Tibial artery (tissue), 4 donors: ENCODE results near the gene SCLY.
A peak's percentile ranks its signal among the peaks of the same experiment; 100 is the strongest.

Source experiments
- DNase-seq, 2 donors: peaks; one replicate each; pipeline ENCODE4 v3.0.0-alpha.2; 2019
- H3K27ac ChIP-seq, 2 donors: fragments of 200-600 bp; sonication (generic) in 1 of 2; 1 replicate in 1 of 2; 2 replicates in 1 of 2; pipeline ENCODE4 v1.5.1; 2018 to 2019; ENCODE audit warnings: mild to moderate bottlenecking in 1 of 2
- H3K27me3 ChIP-seq, 2 donors: fragments of 200-600 bp; sonication (generic) in 1 of 2; one replicate each; pipeline versions ENCODE4 v1.5.1 to v1.6.0; 2016 to 2019
- H3K36me3 ChIP-seq, 3 donors: fragments of 200-600 bp; sonication (generic) in 2 of 3; one replicate each; pipeline ENCODE4 v1.5.1; 2016 to 2019; ENCODE audit warnings: mild to moderate bottlenecking in 2 of 3
- H3K4me1 ChIP-seq, 4 donors: fragments of 200-600 bp; sonication (generic) in 2 of 4; 1 replicate in 3 of 4; 2 replicates in 1 of 4; pipeline ENCODE4 v1.5.1; 2016 to 2019
- H3K4me3 ChIP-seq, 2 donors: fragments of 200-600 bp; sonication (generic) in 1 of 2; 1 replicate in 1 of 2; 2 replicates in 1 of 2; pipeline ENCODE4 v1.5.1; 2018 to 2019; ENCODE audit warnings: mild to moderate bottlenecking in 2 of 2
- H3K9me3 ChIP-seq, 3 donors: fragments of 200-600 bp; sonication (generic) in 1 of 3; one replicate each; pipeline ENCODE4 v1.5.1; 2016 to 2019
- CTCF ChIP-seq, 2 experiments: fragments of 200-600 bp in 1 of 2; fragments of 450-650 bp in 1 of 2; IDR thresholded peaks; one replicate each; pipeline ENCODE4 v1.5.1; 2017 to 2019; ENCODE audit warnings: antibody characterized with exemption in 2 of 2, mild to moderate bottlenecking in 1 of 2, moderate library complexity in 1 of 2
- intact Hi-C: fragments of 100-400 bp; cut with DNase I; formaldehyde crosslinking; loops from one replicate; pipeline ENCODE4 v1.15.0; 2023; ENCODE audit warnings: low total_unique reads

The SCLY gene

GRCh38 chr2:238142382-238143205 lies 81.8 kb downstream of the SCLY start:
- H3K4me1 ChIP-seq: peaks cover 0 to 66% (median 56%) of the 10 kb centered on the region in 4 donors

GRCh38 chr2:238143239-238143951 lies 82.6 kb downstream of the SCLY start:
- peak; percentile 48 to 89 for DNase-seq
- Histone ChIP-seq H3K27me3 (no peaks in the 10 kb centered on the region), H3K27ac (peak overlapping the region; percentile 60 to 73), H3K4me1 (peaks cover 0 to 58% (median 48%) of the 10 kb centered on the region in 4 donors), H3K4me3 (peak overlapping the region in 1 of 2 donors; percentile 10), H3K9me3 (no peaks in the 10 kb centered on the region), H3K36me3 (peaks cover 8 to 24% (median 10%) of the 10 kb centered on the region in 3 donors)
- no peak for TF ChIP-seq CTCF (IDR thresholded peaks at IDR 0.05)
- intact Hi-C loops: no loop called here

More at GRCh38 chr2:238142382-238143205, 81.8 kb downstream of the SCLY start:
- intact Hi-C loops: no loop called here
- peaks cover 8 to 16% (median 8%) of the 10 kb centered on the region in 3 donors for H3K36me3 ChIP-seq
- H3K27ac ChIP-seq: peak overlapping the region; percentile 60 to 73
- no peak for TF ChIP-seq CTCF (IDR thresholded peaks at IDR 0.05)
- no peak for DNase-seq
- H3K27me3 ChIP-seq: no peaks in the 10 kb centered on the region
- no peaks in the 10 kb centered on the region for H3K9me3 ChIP-seq
- peak overlapping the region in 1 of 2 donors; percentile 6 for H3K4me3 ChIP-seq

- no peak for DNase-seq
- intact Hi-C loops: no loop called here
- peaks cover 8 to 33% (median 17%) of the 10 kb centered on the region in 3 donors for H3K36me3 ChIP-seq
- H3K27ac ChIP-seq: peak overlapping the region; percentile 60 to 73
- H3K27me3 ChIP-seq: no peaks in the 10 kb centered on the region
- H3K4me3 ChIP-seq: no peak overlapping the region
- no peaks in the 10 kb centered on the region for H3K9me3 ChIP-seq
- TF ChIP-seq CTCF (IDR thresholded peaks at IDR 0.05): no peak
- peaks cover 0 to 49% (median 41%) of the 10 kb centered on the region in 4 donors for H3K4me1 ChIP-seq
Measured at GRCh38 chr2:238144262-238144661, 83.5 kb downstream of the SCLY start.

GRCh38 chr2:238145046-238145445 lies 84.2 kb downstream of the SCLY start:
- TF ChIP-seq CTCF (IDR thresholded peaks at IDR 0.05): no peak

GRCh38 chr2:238145851-238146250 lies 85.0 kb downstream of the SCLY start:
- Histone ChIP-seq H3K9me3 (no peaks in the 10 kb centered on the region), H3K36me3 (peaks cover 6 to 40% (median 14%) of the 10 kb centered on the region in 3 donors)
- intact Hi-C loops: no loop called here

More at GRCh38 chr2:238145046-238145445, 84.2 kb downstream of the SCLY start:
- H3K4me3 ChIP-seq: no peak overlapping the region
- no peaks in the 10 kb centered on the region for H3K9me3 ChIP-seq
- H3K27me3 ChIP-seq: no peaks in the 10 kb centered on the region
- intact Hi-C loops: no loop called here
- H3K27ac ChIP-seq: peak overlapping the region; percentile 60 to 73
- H3K36me3 ChIP-seq: peaks cover 8 to 38% (median 17%) of the 10 kb centered on the region in 3 donors
- H3K4me1 ChIP-seq: peaks cover 0 to 42% (median 33%) of the 10 kb centered on the region in 4 donors
- no peak for DNase-seq

More at GRCh38 chr2:238145851-238146250, 85.0 kb downstream of the SCLY start:
- DNase-seq: no peak
- Histone ChIP-seq H3K27ac (no peak overlapping the region), H3K4me3 (no peak overlapping the region), H3K4me1 (peaks cover 0 to 34% (median 29%) of the 10 kb centered on the region in 4 donors), H3K27me3 (no peaks in the 10 kb centered on the region)
- no peak for TF ChIP-seq CTCF (IDR thresholded peaks at IDR 0.05)
